Upper lobe of left lung (tissue), 6 donors: ENCODE results near the gene PLK5. TPM values are rescaled to one million over a fixed set of nuclear protein-coding genes. Genes with fewer than 3 reads are reported as not detected.
"Not testable (repeated sequence)": the region's sequence is repeated elsewhere in the genome, so short reads cannot be mapped to it uniquely, and the experiment has no call there.

Experiments
- ATAC-seq, 2 donors: fragments of 200-7000 bp; cut with Tn5 transposase; one replicate each; pipeline ENCODE4 v1.9.1; 2022; ENCODE audit warnings: mild to moderate bottlenecking in 2 of 2, moderate library complexity in 2 of 2; ENCODE audit not compliant: low FRiP score in 2 of 2
- DNase-seq, 2 donors: peaks; one replicate each; pipeline ENCODE4 v3.0.0-alpha.2; 2019 to 2020
- H3K27ac ChIP-seq, 4 donors: fragments of 200-600 bp; sonication (generic); one replicate each; pipeline ENCODE4 v1.5.1; 2016 to 2019
- H3K27me3 ChIP-seq, 4 donors: fragments of 200-600 bp; sonication (generic); one replicate each; pipeline ENCODE4 v1.5.1; 2017 to 2019
- H3K36me3 ChIP-seq, 4 donors: fragments of 200-600 bp; sonication (generic); one replicate each; pipeline ENCODE4 v1.5.1; 2016 to 2019
- H3K4me1 ChIP-seq, 4 donors: fragments of 200-600 bp; sonication (generic); one replicate each; pipeline ENCODE4 v1.5.1; 2018 to 2019
- H3K4me3 ChIP-seq, 4 donors: fragments of 200-600 bp; sonication (generic); one replicate each; pipeline ENCODE4 v1.5.1; 2017 to 2019; ENCODE audit warnings: mild to moderate bottlenecking in 2 of 4, moderate library complexity in 1 of 4
- H3K9me3 ChIP-seq, 4 donors: fragments of 200-600 bp; sonication (generic); one replicate each; pipeline ENCODE4 v1.5.1; 2018 to 2019
- CTCF ChIP-seq, 6 experiments: fragments of 450-650 bp in 4 of 6; fragments of 200-600 bp in 2 of 6; sonication (generic) in 2 of 6; IDR thresholded peaks; one replicate each; pipeline ENCODE4 v1.5.1; 2016 to 2019; ENCODE audit warnings: antibody characterized with exemption in 6 of 6
- EP300 ChIP-seq, 4 donors: sonication (generic); formaldehyde crosslinking; IDR thresholded peaks; one replicate each; pipeline ENCODE4 v1.5.1; 2017; ENCODE audit warnings: antibody characterized with exemption in 4 of 4, control low read depth in 2 of 4
- POLR2A ChIP-seq, 4 donors: fragments of 450-650 bp; IDR thresholded peaks; one replicate each; pipeline ENCODE4 v1.5.1; 2016 to 2017; ENCODE audit warnings: antibody characterized with exemption in 4 of 4, mild to moderate bottlenecking in 2 of 4
- POLR2AphosphoS5 ChIP-seq, 2 donors: sonication (generic); formaldehyde crosslinking; IDR thresholded peaks; one replicate each; pipeline ENCODE4 v1.5.1; 2017; ENCODE audit warnings: antibody characterized with exemption in 2 of 2
- WGBS, 2 donors: methylation state at CpG; one replicate each; pipeline ENCODE4 v1.1.5; 2017 to 2018; 5-methylcytosine and 5-hydroxymethylcytosine counted together
- total RNA-seq, 6 donors: library from RNA; depleted of rRNA in 4 of 6; stranded (reverse); fragments of >200 nt in 4 of 6; gene quantifications; one replicate each; pipeline versions ENCODE4 v1.1.0 to v1.2.1, GENCODE V29; 2016 to 2021
- donor health status: DM: no; HTN: no; CAD: no; lungs with moderate emphysema.
- donor health status: DM: no; HTN: yes; CAD: no; lungs with severe emphysema.

Gene PLK5
- total RNA-seq, 6 donors from 2014 or later, result not detected

GRCh38 chr19:1528596-1529429 is 4.9 kb downstream of the PLK5 start:
- ATAC-seq, result no peak
- no peak for DNase-seq

GRCh38 chr19:1529430-1529816 is 5.5 kb downstream of the PLK5 start:
- Histone ChIP-seq H3K4me3 (no peak overlapping the region), H3K9me3 (no peaks in the 10 kb centered on the region), H3K27ac (no peak overlapping the region), H3K27me3 (peaks cover 0 to 21% (median 6%) of the 10 kb centered on the region in 4 donors), H3K36me3 (no peaks in the 10 kb centered on the region), H3K4me1 (peaks cover 0 to under 1% (median 0%) of the 10 kb centered on the region in 4 donors)
- 77 to 82% methylated on average over 9 to 16 of the region's 16 CpGs for WGBS, 2 donors
- TF ChIP-seq POLR2AphosphoS5 (IDR thresholded peaks at IDR 0.05), result no peak
- no peak for TF ChIP-seq POLR2A (IDR thresholded peaks at IDR 0.05)
- TF ChIP-seq EP300 (IDR thresholded peaks at IDR 0.05), result no peak
- no peak for TF ChIP-seq CTCF (IDR thresholded peaks at IDR 0.05)
- DNase-seq (no peak), ATAC-seq (no peak)

More at GRCh38 chr19:1528596-1529429, 4.9 kb downstream of the PLK5 start:
- Histone ChIP-seq H3K4me1 (peaks cover 0 to 7% (median 2%) of the 10 kb centered on the region in 4 donors), H3K27me3 (peaks cover 0 to 28% (median 9%) of the 10 kb centered on the region in 4 donors), H3K9me3 (no peaks in the 10 kb centered on the region), H3K27ac (no peak overlapping the region), H3K36me3 (no peaks in the 10 kb centered on the region), H3K4me3 (no peak overlapping the region)
- TF ChIP-seq CTCF (IDR thresholded peaks at IDR 0.05), result no peak
- no peak for TF ChIP-seq POLR2A (IDR thresholded peaks at IDR 0.05)
- TF ChIP-seq EP300 (IDR thresholded peaks at IDR 0.05), result no peak
- TF ChIP-seq POLR2AphosphoS5 (IDR thresholded peaks at IDR 0.05), result no peak
- 79 to 84% methylated on average over 11 to 20 of the region's 23 CpGs for WGBS, 2 donors

- not testable (repeated sequence) for ATAC-seq, H3K36me3 ChIP-seq, H3K4me3 ChIP-seq, H3K9me3 ChIP-seq, H3K27me3 ChIP-seq, H3K27ac ChIP-seq, DNase-seq, H3K4me1 ChIP-seq
- WGBS, 2 donors, result 88 to 91% methylated on average over 11 of the region's 11 CpGs
Observed at GRCh38 chr19:1530856-1531255, 7.0 kb downstream of the PLK5 start.

- no peak overlapping the region for H3K4me3 ChIP-seq
- H3K27me3 ChIP-seq, result peaks cover 0 to 4% (median under 1%) of the 10 kb centered on the region in 4 donors
- ATAC-seq (no peak), DNase-seq (no peak)
- no peaks in the 10 kb centered on the region for H3K9me3 ChIP-seq
- no peaks in the 10 kb centered on the region for H3K4me1 ChIP-seq
- H3K36me3 ChIP-seq, result no peaks in the 10 kb centered on the region
- no peak overlapping the region for H3K27ac ChIP-seq
- WGBS, 2 donors, result 82 to 91% methylated on average over 8 to 11 of the region's 11 CpGs
- TF ChIP-seq CTCF (IDR thresholded peaks at IDR 0.05) (no peak), POLR2A (IDR thresholded peaks at IDR 0.05) (no peak), EP300 (IDR thresholded peaks at IDR 0.05) (no peak), POLR2AphosphoS5 (IDR thresholded peaks at IDR 0.05) (no peak)
Observed at GRCh38 chr19:1531587-1531986, 7.7 kb downstream of the PLK5 start.

- Histone ChIP-seq H3K4me1 (no peaks in the 10 kb centered on the region), H3K4me3 (no peak overlapping the region), H3K36me3 (no peaks in the 10 kb centered on the region), H3K9me3 (no peaks in the 10 kb centered on the region), H3K27me3 (peaks cover 0 to 4% (median under 1%) of the 10 kb centered on the region in 4 donors), H3K27ac (no peak overlapping the region)
- WGBS, 2 donors, result 82 to 85% methylated on average over 9 of the region's 9 CpGs
- ATAC-seq (no peak), DNase-seq (no peak)
- TF ChIP-seq POLR2A (IDR thresholded peaks at IDR 0.05) (no peak), EP300 (IDR thresholded peaks at IDR 0.05) (no peak), POLR2AphosphoS5 (IDR thresholded peaks at IDR 0.05) (no peak)
Observed at GRCh38 chr19:1532003-1532402, 8.1 kb downstream of the PLK5 start.
